Measurements from ENCODE around the gene RSRC1. TPM values are rescaled to one million over a fixed set of nuclear protein-coding genes. Genes with fewer than 3 reads are reported as not detected.
"Not testable (repeated sequence)": the region's sequence is repeated elsewhere in the genome, so short reads cannot be mapped to it uniquely, and the experiment has no call there.

Gene RSRC1, protein sequence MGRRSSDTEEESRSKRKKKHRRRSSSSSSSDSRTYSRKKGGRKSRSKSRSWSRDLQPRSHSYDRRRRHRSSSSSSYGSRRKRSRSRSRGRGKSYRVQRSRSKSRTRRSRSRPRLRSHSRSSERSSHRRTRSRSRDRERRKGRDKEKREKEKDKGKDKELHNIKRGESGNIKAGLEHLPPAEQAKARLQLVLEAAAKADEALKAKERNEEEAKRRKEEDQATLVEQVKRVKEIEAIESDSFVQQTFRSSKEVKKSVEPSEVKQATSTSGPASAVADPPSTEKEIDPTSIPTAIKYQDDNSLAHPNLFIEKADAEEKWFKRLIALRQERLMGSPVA
- 37.9 and 39.9 TPM in 2 replicates for total RNA-seq (2014; rRNA removed; shearing (Covaris generic))

DNA sequence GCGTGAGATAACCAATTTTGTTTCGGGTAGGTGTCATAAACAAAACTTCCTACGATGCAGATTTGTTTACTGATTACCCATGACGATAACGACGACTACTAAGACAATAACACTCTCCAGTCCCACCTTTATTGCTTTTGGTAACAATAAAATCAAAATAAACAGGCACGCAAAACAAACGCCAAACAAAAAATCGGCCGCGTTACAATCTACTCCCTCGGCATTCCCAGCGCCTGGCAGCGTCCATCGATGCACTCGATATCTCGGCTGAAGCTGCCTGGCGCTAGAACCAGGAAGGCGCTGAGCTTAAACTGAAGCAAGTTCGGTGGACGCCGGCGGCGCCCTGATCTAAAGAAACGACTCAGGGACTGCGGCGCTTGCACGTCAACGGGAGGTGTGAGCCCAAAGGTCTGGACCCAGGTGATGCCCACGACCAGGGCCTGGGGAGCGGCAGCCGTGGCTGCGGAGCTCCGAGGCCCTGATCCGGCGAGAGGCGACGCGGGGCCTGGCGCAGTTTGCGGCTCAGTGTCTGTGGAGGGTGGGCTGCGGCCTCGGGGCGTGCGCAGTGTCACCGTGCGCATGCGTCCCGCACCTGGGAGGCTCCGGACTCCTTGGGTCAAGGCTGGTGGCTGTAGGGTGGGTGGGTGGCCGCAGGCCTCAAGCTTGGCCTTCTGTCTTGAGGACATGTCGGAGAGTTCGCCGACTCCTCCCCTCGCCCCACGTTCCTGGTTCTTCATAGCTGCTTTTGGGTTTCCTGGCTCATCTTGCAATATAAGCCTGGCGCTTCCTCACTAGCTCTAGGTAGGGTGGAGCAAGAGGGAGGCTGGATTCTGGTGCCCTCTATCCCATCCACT is at the start of gene RSRC1:
RSRC1 (plus strand) TSS at position 286 of the 854 bp plus-strand sequence. CDS start 12,016 bp downstream, outside the sequence.
- peak; percentile 83 to 91 for DNase-seq (ENCODE audit: low read depth in 1 of 2, low spot score in 2 of 2)
- peaks cover 17% of the 10 kb centered on the region for H3K4me1 ChIP-seq (replicated peaks)
- peaks cover 3% of the 10 kb centered on the region for H3K36me3 ChIP-seq
- 0 out of 2 replicates have a peak, but pooled peaks cover 3% of the 10 kb centered on the region for H3K9me3 ChIP-seq (replicated peaks)
- H3K27ac ChIP-seq = peak within 1 kb of the TSS; percentile 73
- peak within 1 kb of the TSS; percentile 70 for H3K4me3 ChIP-seq
- H3K27me3 ChIP-seq (replicated peaks) = no peaks in the 10 kb centered on the region

DNA sequence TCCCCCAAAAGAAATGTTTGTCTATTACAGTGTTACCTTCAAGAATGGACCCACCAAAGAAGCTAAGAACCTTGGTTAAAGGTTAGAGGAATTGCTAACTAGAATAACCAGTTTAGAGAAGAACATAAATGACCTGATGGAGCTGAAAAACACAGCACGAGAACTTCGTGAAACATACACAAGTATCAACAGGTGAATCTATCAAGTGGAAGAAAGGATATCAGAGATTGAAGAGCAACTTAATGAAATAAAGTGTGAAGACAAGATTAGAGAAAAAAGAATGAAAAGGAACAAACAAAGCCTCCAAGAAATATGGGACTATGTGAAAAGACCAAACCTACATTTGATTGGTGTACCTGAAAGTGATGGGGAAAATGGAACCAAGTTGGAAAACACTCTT is 44.3 kb upstream of the RSRC1 start:
- H3K9me3 ChIP-seq (replicated peaks); H3K27me3 ChIP-seq (replicated peaks); DNase-seq (ENCODE audit: low read depth in 1 of 2, low spot score in 2 of 2); H3K27ac ChIP-seq; H3K4me3 ChIP-seq; H3K36me3 ChIP-seq; H3K4me1 ChIP-seq (replicated peaks): not testable (repeated sequence)

DNA sequence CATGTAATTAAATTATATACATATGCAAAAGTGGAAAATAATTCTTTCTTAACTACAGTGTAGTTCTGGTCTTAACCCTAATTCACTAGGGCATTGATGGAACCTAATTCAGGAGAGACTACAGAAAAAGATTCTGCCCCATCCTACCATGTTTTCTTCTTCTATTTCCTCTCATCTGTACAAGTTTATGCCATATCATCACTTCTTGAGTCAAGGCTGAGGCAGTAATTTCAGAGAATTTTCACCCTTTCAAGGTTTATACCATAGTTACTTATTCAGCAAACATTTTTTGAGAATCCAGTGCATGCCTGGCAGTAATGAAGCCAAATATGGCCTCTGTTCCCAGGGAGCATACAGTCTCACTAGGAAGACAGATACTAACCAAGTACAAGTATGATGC is 37.1 kb upstream of the RSRC1 start:
- Histone ChIP-seq H3K36me3 (no peaks in the 10 kb centered on the region), H3K27ac (no peak overlapping the region), H3K9me3 (replicated peaks) (no peaks in the 10 kb centered on the region), H3K4me1 (replicated peaks) (no peaks in the 10 kb centered on the region), H3K27me3 (replicated peaks) (no peaks in the 10 kb centered on the region), H3K4me3 (no peak overlapping the region)
- DNase-seq (ENCODE audit: low read depth in 1 of 2, low spot score in 2 of 2) = no peak

DNA sequence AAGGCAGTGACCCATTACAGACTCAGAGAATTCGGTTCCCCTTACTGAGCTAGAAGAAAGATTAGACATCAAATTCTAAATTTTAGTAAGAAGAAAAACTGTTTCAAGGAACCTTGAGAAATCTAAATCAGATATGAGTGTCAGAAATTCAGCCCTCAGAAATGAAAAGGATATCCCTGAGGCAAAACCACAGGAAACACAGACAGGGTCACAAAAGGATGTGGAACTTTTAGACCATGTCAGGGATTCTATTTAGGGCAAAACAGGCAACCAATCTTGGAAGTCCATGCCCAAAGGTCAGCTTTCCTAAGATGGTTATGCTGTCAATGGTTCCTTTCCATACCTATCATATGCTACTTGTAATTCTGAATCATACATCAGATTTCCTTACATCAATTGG is 35.3 kb upstream of the RSRC1 start:
- DNase-seq (ENCODE audit: low read depth in 1 of 2, low spot score in 2 of 2) = no peak
- Histone ChIP-seq H3K36me3 (no peaks in the 10 kb centered on the region), H3K27me3 (replicated peaks) (no peaks in the 10 kb centered on the region; the same call in 1 of the 2 replicates), H3K27ac (no peak overlapping the region), H3K9me3 (replicated peaks) (no peaks in the 10 kb centered on the region), H3K4me1 (replicated peaks) (no peaks in the 10 kb centered on the region), H3K4me3 (no peak overlapping the region)

DNA sequence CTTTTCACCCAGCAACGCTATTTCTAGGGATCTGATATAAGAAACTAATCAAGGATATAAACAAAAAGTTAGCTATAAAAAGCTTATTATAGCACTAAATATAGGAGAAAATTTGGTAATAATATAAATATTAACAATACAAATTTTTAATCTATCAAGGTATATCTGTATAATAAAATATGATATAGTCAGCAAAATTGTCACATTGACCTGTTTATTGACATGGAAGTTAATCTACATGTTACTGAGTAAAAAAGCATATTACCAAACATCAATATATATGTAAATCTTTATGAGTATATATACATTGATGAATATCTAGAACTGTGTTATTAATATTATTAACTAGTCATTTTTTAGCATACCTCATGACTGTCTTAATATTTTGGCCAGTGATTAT is 30.3 kb upstream of the RSRC1 start:
- no peaks in the 10 kb centered on the region for H3K9me3 ChIP-seq (replicated peaks)
- no peak overlapping the region for H3K4me3 ChIP-seq
- peaks cover 6% of the 10 kb centered on the region for H3K27me3 ChIP-seq (replicated peaks)
- no peak overlapping the region for H3K27ac ChIP-seq
- DNase-seq (ENCODE audit: low read depth in 1 of 2, low spot score in 2 of 2) = no peak
- no peaks in the 10 kb centered on the region for H3K36me3 ChIP-seq
- H3K4me1 ChIP-seq (replicated peaks) = no peaks in the 10 kb centered on the region

DNA sequence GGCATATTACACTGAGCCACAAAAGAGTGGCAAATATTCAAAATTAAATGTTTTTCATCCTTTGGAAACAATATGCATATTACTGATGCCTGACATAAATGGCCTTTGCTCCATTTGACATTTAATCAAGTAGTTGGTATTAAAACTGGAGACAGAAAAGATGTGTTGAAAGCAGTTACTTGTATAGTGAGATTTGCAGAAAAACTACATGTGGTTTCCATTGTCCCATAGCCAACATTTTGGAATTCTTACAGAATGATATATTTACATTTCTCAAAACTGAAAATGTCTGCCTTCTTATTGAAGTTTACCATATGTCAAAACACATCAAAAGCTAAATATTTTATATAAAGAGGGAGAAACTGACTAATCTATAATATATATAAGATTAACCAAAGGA is 25.2 kb upstream of the RSRC1 start:
- H3K27me3 ChIP-seq (replicated peaks) = peaks cover 6% of the 10 kb centered on the region
- H3K4me1 ChIP-seq (replicated peaks) = no peaks in the 10 kb centered on the region
- no peaks in the 10 kb centered on the region for H3K9me3 ChIP-seq (replicated peaks)
- no peak overlapping the region for H3K27ac ChIP-seq
- no peak overlapping the region for H3K4me3 ChIP-seq
- no peaks in the 10 kb centered on the region for H3K36me3 ChIP-seq
- no peak for DNase-seq (ENCODE audit: low read depth in 1 of 2, low spot score in 2 of 2)

DNA sequence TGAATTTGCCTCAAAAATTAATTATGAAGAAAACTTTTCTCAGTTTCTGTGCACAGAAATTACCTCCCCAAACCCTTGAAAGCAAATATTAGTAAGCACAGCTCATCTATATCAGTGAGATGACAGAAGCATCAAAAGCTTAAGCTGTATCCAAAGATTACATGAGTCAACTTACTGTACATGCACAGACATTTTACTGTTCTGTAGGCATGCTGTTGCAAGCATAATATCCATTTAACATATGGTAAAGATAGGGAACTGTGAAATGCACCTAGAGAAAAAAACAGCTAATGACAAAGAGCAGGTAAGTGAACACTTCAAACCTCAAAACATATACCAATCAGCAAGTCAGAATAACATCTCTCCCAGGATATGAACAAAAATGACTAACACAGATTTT is 24.5 kb upstream of the RSRC1 start:
- H3K27me3 ChIP-seq (replicated peaks) = peaks cover 6% of the 10 kb centered on the region
- DNase-seq (ENCODE audit: low read depth in 1 of 2, low spot score in 2 of 2) = no peak
- no peaks in the 10 kb centered on the region for H3K9me3 ChIP-seq (replicated peaks)

DNA sequence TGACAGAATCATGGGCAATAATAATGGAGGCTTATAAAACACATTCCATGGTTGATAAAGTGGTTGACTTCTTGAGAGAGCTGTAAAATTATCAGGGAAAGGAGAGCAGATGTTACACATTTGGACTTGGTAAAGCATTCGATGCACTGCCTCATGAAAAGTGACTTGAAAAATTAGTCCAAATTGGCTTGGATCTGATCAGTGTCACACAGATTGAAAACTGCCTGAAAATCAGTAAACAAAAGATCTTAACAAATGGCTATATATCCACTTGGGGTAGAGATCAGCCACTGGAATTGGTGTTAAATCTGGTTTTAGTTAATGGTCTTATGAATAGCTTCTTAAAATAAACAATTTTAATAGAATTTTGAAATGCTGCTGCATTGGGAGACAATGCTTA is 24.0 kb upstream of the RSRC1 start:
- Histone ChIP-seq H3K36me3 (no peaks in the 10 kb centered on the region), H3K27ac (no peak overlapping the region), H3K4me3 (no peak overlapping the region), H3K4me1 (replicated peaks) (no peaks in the 10 kb centered on the region), H3K9me3 (replicated peaks) (no peaks in the 10 kb centered on the region), H3K27me3 (replicated peaks) (peaks cover 6% of the 10 kb centered on the region)
- no peak for DNase-seq (ENCODE audit: low read depth in 1 of 2, low spot score in 2 of 2)

More for the DNA sequence above, 24.5 kb upstream of the RSRC1 start:
- Histone ChIP-seq H3K36me3 (no peaks in the 10 kb centered on the region), H3K4me3 (no peak overlapping the region), H3K27ac (no peak overlapping the region), H3K4me1 (replicated peaks) (no peaks in the 10 kb centered on the region)

DNA sequence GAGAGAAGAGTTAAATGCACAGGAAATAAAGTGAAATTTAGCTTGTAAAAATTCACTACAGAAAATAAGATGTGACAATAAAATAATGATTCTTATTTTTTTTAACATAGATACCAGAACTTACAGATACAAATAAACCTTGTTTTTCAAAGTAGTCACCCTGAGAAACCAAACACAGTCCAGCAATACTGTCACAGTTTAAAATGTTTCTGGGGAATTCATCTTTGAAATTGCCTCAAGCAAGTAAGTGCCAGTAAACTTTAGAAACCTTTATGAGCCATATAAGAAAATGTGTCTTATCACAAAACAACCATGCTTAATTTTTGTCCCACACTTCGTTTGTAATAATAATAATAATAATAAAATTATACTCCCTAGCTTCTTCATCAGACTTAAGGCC is 23.5 kb upstream of the RSRC1 start:
- H3K27me3 ChIP-seq (replicated peaks) = peaks cover 9% of the 10 kb centered on the region
- no peaks in the 10 kb centered on the region for H3K4me1 ChIP-seq (replicated peaks)
- no peak overlapping the region for H3K27ac ChIP-seq
- no peaks in the 10 kb centered on the region for H3K36me3 ChIP-seq
- no peak for DNase-seq (ENCODE audit: low read depth in 1 of 2, low spot score in 2 of 2)
- H3K9me3 ChIP-seq (replicated peaks) = no peaks in the 10 kb centered on the region
- H3K4me3 ChIP-seq = no peak overlapping the region

DNA sequence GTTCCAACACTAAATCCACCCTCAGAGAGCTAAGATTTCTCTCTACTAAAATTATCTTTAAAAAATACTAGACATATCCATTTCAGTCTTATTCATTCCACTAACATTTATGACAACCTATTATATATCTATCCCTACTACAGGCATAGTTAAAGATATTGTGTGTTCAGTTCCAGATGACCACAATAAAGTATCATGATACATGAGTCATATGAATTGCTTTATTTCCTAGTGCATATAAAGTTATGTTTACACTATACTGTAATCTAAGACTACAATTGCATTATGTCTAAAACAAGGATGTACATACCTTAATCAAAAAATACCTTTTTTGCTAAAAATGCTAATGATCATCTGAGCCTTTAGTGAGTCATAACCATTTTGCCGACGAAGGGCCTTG is 23.1 kb upstream of the RSRC1 start:
- Histone ChIP-seq H3K27me3 (replicated peaks) (peaks cover 11% of the 10 kb centered on the region), H3K27ac (no peak overlapping the region), H3K4me3 (no peak overlapping the region), H3K36me3 (no peaks in the 10 kb centered on the region), H3K9me3 (replicated peaks) (no peaks in the 10 kb centered on the region), H3K4me1 (replicated peaks) (no peaks in the 10 kb centered on the region)
- DNase-seq (ENCODE audit: low read depth in 1 of 2, low spot score in 2 of 2) = no peak

DNA sequence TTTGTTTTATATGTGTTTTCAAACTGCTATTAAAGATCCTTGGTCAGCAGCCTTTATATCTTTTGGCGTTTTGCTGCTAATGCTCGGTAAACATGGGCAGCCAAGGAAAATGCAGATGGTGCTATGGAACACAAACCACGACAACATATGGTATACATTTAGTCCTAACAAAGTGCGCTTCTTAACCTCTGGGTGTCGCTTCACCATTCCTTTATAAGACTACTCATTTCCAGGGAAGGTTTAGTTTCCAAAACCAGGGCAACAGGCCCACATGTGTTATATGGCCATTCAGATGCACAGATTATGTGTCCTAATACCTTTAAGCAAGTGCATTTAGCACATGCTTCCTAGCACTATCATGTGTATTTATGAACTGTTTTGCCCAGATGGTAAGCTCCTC is 18.4 kb upstream of the RSRC1 start:
- no peak overlapping the region for H3K27ac ChIP-seq
- peaks cover 5% of the 10 kb centered on the region for H3K27me3 ChIP-seq (replicated peaks)
- no peaks in the 10 kb centered on the region for H3K9me3 ChIP-seq (replicated peaks)
- H3K4me1 ChIP-seq (replicated peaks) = no peaks in the 10 kb centered on the region
- no peak for DNase-seq (ENCODE audit: low read depth in 1 of 2, low spot score in 2 of 2)
- H3K36me3 ChIP-seq = no peaks in the 10 kb centered on the region
- H3K4me3 ChIP-seq = no peak overlapping the region

DNA sequence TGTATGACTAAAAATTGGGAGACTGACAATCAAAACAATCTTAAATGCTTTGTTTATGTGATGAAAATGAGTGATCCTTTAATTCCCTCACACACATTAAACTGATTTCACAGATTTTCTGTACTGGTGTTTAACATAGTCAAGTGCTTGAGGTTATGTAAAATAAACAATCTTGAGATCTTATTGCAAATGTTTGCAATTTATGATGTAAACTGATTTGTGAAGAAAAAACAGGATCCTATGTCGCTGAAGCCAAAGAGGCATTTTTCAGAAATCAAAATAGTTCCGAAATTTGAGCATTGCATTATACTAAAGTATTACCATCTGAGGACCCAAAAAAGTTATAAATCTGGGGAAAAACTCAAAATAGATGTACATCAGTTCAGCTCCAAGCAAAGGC is 16.4 kb upstream of the RSRC1 start:
- Histone ChIP-seq H3K4me1 (replicated peaks) (no peaks in the 10 kb centered on the region), H3K4me3 (no peak overlapping the region), H3K9me3 (replicated peaks) (no peaks in the 10 kb centered on the region), H3K36me3 (peaks cover 13% of the 10 kb centered on the region), H3K27ac (no peak overlapping the region), H3K27me3 (replicated peaks) (peaks cover 5% of the 10 kb centered on the region)
- DNase-seq (ENCODE audit: low read depth in 1 of 2, low spot score in 2 of 2) = no peak

DNA sequence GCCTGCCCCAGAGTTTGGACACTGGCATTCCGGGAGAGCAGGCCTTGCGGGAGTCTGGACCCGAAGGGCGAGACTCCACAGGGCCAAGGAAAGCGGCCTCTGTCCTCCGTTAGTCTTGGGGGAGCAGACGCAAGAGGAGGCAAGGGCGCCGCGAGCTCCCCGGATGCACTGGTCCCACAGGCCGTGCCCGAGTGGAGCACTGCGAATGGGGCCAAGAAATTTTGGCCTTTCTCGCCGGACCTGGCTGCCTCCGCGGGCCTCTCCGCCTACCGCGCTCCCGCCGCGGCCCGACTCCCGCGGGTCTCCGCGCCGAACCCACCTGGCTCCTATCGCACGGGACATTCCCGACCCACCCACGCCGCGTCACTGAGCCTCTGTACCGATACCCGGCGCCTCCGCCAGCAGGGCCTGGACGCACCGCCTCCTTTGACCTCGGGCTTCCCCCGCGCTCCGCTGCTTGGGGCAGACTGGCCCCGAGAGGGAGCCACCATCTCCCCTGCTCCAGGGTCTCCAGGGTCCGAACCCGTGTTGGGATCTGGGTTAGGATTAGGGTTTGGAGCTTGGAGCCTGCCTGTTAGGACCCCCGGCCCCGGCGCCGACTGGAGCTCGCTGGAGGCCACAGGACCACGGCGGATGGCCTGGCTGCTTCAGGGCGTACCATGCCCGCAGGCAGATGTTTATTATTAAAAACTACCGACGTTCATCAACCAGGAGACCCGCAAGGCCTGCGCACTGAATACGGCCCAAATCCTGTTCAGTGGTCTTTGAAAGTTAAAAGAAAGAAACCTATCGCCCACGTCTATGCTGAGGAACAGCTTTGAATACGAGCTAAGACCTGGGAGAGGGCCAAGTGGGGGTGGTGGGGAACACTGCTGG is 15.4 kb upstream of the RSRC1 start:
- no peak overlapping the region for H3K27ac ChIP-seq
- H3K4me1 ChIP-seq (replicated peaks) = peaks cover 8% of the 10 kb centered on the region
- H3K27me3 ChIP-seq (replicated peaks) = peaks cover 5% of the 10 kb centered on the region
- peaks cover 21% of the 10 kb centered on the region for H3K36me3 ChIP-seq
- no peak overlapping the region for H3K4me3 ChIP-seq
- DNase-seq (ENCODE audit: low read depth in 1 of 2, low spot score in 2 of 2) = no peak
- no peaks in the 10 kb centered on the region for H3K9me3 ChIP-seq (replicated peaks)
